ENCODE data around the gene EDRF1.

Gene EDRF1

GRCh38 chr10:125766511-125766910, 47.0 kb downstream of the EDRF1 start:
- no peak for DNase-seq (ENCODE audit: low read depth)

- DNase-seq (ENCODE audit: low read depth): no peak
Measured at GRCh38 chr10:125768219-125768855, 48.8 kb downstream of the EDRF1 start.

GRCh38 chr10:125769175-125769574, 49.7 kb downstream of the EDRF1 start:
- no peak for DNase-seq (ENCODE audit: low read depth)

- DNase-seq (ENCODE audit: low read depth): no peak
Measured at GRCh38 chr10:125770844-125771243, 51.3 kb downstream of the EDRF1 start.

- DNase-seq (ENCODE audit: low read depth): no peak
Measured at GRCh38 chr10:125772112-125772863, 52.8 kb downstream of the EDRF1 start.

GRCh38 chr10:125772864-125773180, 53.3 kb downstream of the EDRF1 start:
- DNase-seq (ENCODE audit: low read depth): no peak

GRCh38 chr10:125773687-125774543, 54.4 kb downstream of the EDRF1 start:
- DNase-seq (ENCODE audit: low read depth): no peak

GRCh38 chr10:125774581-125775191, 55.2 kb downstream of the EDRF1 start:
- DNase-seq (ENCODE audit: low read depth): no peak

GRCh38 chr10:125775491-125776106, 56.1 kb downstream of the EDRF1 start, which contains the start of gene MMP21:
TSS of gene MMP21 (minus strand) at chr10:125775821. CDS start at chr10:125775821, 0 bp downstream.
- DNase-seq (ENCODE audit: low read depth): no peak

GRCh38 chr10:125777806-125778205, 58.3 kb downstream of the EDRF1 start:
- DNase-seq (ENCODE audit: low read depth): no peak

- DNase-seq (ENCODE audit: low read depth): no peak
Measured at GRCh38 chr10:125778556-125778955, 59.0 kb downstream of the EDRF1 start.

- DNase-seq (ENCODE audit: low read depth): no peak
Measured at GRCh38 chr10:125779403-125780327, 60.2 kb downstream of the EDRF1 start.

GRCh38 chr10:125781374-125781773, 61.9 kb downstream of the EDRF1 start:
- DNase-seq (ENCODE audit: low read depth): no peak

- no peak for DNase-seq (ENCODE audit: low read depth)
Measured at GRCh38 chr10:125782054-125782453, 62.5 kb downstream of the EDRF1 start.

GRCh38 chr10:125782616-125783015, 63.1 kb downstream of the EDRF1 start:
- no peak for DNase-seq (ENCODE audit: low read depth)

GRCh38 chr10:125783408-125783807, 63.9 kb downstream of the EDRF1 start:
- DNase-seq (ENCODE audit: low read depth): no peak

- no peak for DNase-seq (ENCODE audit: low read depth)
Measured at GRCh38 chr10:125783957-125784356, 64.4 kb downstream of the EDRF1 start.

- no peak for DNase-seq (ENCODE audit: low read depth)
Measured at GRCh38 chr10:125785791-125786190, 66.3 kb downstream of the EDRF1 start.

- no peak for DNase-seq (ENCODE audit: low read depth)
Measured at GRCh38 chr10:125788156-125789034, 68.9 kb downstream of the EDRF1 start.

Data from activated T-helper 9 cell treated with anti-CD3 and anti-CD28 coated beads, Interleukin-2, amount 50 U/mL, for 16 hours (primary cell).